OCI-M2 (cell line): ENCODE results near the gene OR1J4.
"Not testable (repeated sequence)": the region's sequence is repeated elsewhere in the genome, so short reads cannot be mapped to it uniquely, and the experiment has no call there.

Source experiments
- DNase-seq: peaks from one replicate; lab custom pipeline; 2025; ENCODE audit not compliant: unreplicated experiment; lab: John Stamatoyannopoulos, UW

Gene OR1J4

GRCh38 chr9:122518841-122519240 is at the start of gene OR1J4:
TSS of gene OR1J4 (plus strand) at chr9:122519141. CDS start at chr9:122519141, 0 bp downstream.
- DNase-seq: no peak

GRCh38 chr9:122474561-122474960 is 44.4 kb upstream of the OR1J4 start:
- DNase-seq: no peak

GRCh38 chr9:122475717-122476116 is 43.2 kb upstream of the OR1J4 start:
- DNase-seq: no peak

- DNase-seq: no peak
Measured at GRCh38 chr9:122477346-122477745, 41.6 kb upstream of the OR1J4 start.

- no peak for DNase-seq
Measured at GRCh38 chr9:122477826-122478225, 41.1 kb upstream of the OR1J4 start, which contains the start of gene OR1J1. TSS of gene OR1J1 (minus strand) at chr9:122477926. CDS start at chr9:122477926, 0 bp downstream.

- no peak for DNase-seq
Measured at GRCh38 chr9:122479062-122479461, 39.9 kb upstream of the OR1J4 start.

GRCh38 chr9:122498883-122499288 is 20.1 kb upstream of the OR1J4 start:
- no peak for DNase-seq

GRCh38 chr9:122506964-122507363 is 12.0 kb upstream of the OR1J4 start:
- DNase-seq: no peak

GRCh38 chr9:122510502-122510901 is 8.4 kb upstream of the OR1J4 start, which contains the start of gene OR1J2:
TSS of gene OR1J2 (plus strand) at chr9:122510802. CDS start at chr9:122510802, 0 bp downstream.
- DNase-seq: no peak

- DNase-seq: no peak
Measured at GRCh38 chr9:122518226-122518625, 715 bp upstream of the OR1J4 start.

GRCh38 chr9:122519376-122519775 is 435 bp downstream of the OR1J4 start:
- DNase-seq: no peak

GRCh38 chr9:122526602-122527001 is 7.7 kb downstream of the OR1J4 start:
- no peak for DNase-seq

- DNase-seq: no peak
Measured at GRCh38 chr9:122527193-122527592, 8.3 kb downstream of the OR1J4 start, which contains the start of gene OR1N1. TSS of gene OR1N1 (minus strand) at chr9:122527293. CDS start at chr9:122527293, 0 bp downstream.

GRCh38 chr9:122531157-122531556 is 12.2 kb downstream of the OR1J4 start:
- DNase-seq: not testable (repeated sequence)

GRCh38 chr9:122536134-122536533 is 17.2 kb downstream of the OR1J4 start:
- no peak for DNase-seq

GRCh38 chr9:122537066-122537465 is 18.1 kb downstream of the OR1J4 start:
- DNase-seq: not testable (repeated sequence)

GRCh38 chr9:122538757-122539156 is 19.8 kb downstream of the OR1J4 start:
- no peak for DNase-seq

- DNase-seq: no peak
Measured at GRCh38 chr9:122546196-122546595, 27.3 kb downstream of the OR1J4 start.

- no peak for DNase-seq
Measured at GRCh38 chr9:122551371-122551770, 32.4 kb downstream of the OR1J4 start.

- no peak for DNase-seq
Measured at GRCh38 chr9:122552812-122553211, 33.9 kb downstream of the OR1J4 start, which contains the start of gene OR1N2. TSS of gene OR1N2 (plus strand) at chr9:122553112. CDS start at chr9:122553212, 100 bp downstream.

- no peak for DNase-seq
Measured at GRCh38 chr9:122561446-122561845, 42.5 kb downstream of the OR1J4 start.

- DNase-seq: no peak
Measured at GRCh38 chr9:122562134-122562760, 43.3 kb downstream of the OR1J4 start.

GRCh38 chr9:122567901-122568300 is 49.0 kb downstream of the OR1J4 start:
- no peak for DNase-seq
